HL-60 (cell line): ENCODE data around the gene CST8.

Source experiments
- DNase-seq, 2 experiments: peaks; one replicate each; pipeline ENCODE4 v3.0.0-alpha.2; 2010 to 2020; ENCODE audit warnings: low read depth in 1 of 2, low spot score in 1 of 2
- H3K27ac ChIP-seq: fragments of 250-450 bp; sonication (Bioruptor Pico); replicated peaks from 2 replicates; pipeline ENCODE4 v1.5.1; 2020; ENCODE audit warnings: mild to moderate bottlenecking, moderate library complexity
- H3K27me3 ChIP-seq: fragments of 250-450 bp; sonication (Bioruptor Pico); 2 replicates; pipeline ENCODE4 v1.5.1; 2021; ENCODE audit warnings: mild to moderate bottlenecking, moderate library complexity; ENCODE audit not compliant: insufficient read depth, poor library complexity, severe bottlenecking
- H3K4me3 ChIP-seq: replicated peaks from 2 replicates; pipeline ENCODE4 v1.5.1; 2011; ENCODE audit warnings: mild to moderate bottlenecking, control low read depth, low read length; ENCODE audit not compliant: insufficient read depth
- CTCF ChIP-seq: IDR thresholded peaks from one replicate; pipeline ENCODE4 v1.5.1; 2011; ENCODE audit warnings: low read length, control low read depth, inconsistent platforms; ENCODE audit not compliant: insufficient read depth
- GABPA ChIP-seq: IDR thresholded peaks from 2 replicates; pipeline ENCODE4 v1.6.1; 2012; ENCODE audit warnings: low read depth
- POLR2AphosphoS5 ChIP-seq: IDR thresholded peaks from 2 replicates; pipeline ENCODE4 v1.6.1; 2012; ENCODE audit warnings: low read depth
- REST ChIP-seq: IDR thresholded peaks from 2 replicates; pipeline ENCODE4 v1.6.1; 2012; ENCODE audit warnings: low read depth; ENCODE audit not compliant: insufficient replicate concordance
- SPI1 ChIP-seq: IDR thresholded peaks from 2 replicates; pipeline ENCODE4 v1.6.1; 2012; ENCODE audit warnings: low read depth, mild to moderate bottlenecking, borderline replicate concordance

The CST8 gene

GRCh38 chr20:23526850-23527249 is 35.9 kb downstream of the CST8 start:
- TF ChIP-seq SPI1, result no peak
- TF ChIP-seq REST, result no peak
- TF ChIP-seq CTCF, result no peak
- TF ChIP-seq GABPA, result no peak
- TF ChIP-seq POLR2AphosphoS5, result no peak
- H3K27ac ChIP-seq, result no peak overlapping the region
- H3K4me3 ChIP-seq, result no peak overlapping the region
- H3K27me3 ChIP-seq, result peaks cover 2% of the 10 kb centered on the region
- no peak for DNase-seq

- DNase-seq, result no peak
- Histone ChIP-seq H3K27ac (no peak overlapping the region), H3K4me3 (no peak overlapping the region), H3K27me3 (no peaks in the 10 kb centered on the region)
- TF ChIP-seq REST (no peak), SPI1 (no peak), GABPA (no peak), POLR2AphosphoS5 (no peak), CTCF (no peak)
Measured at GRCh38 chr20:23528867-23529431, 38.0 kb downstream of the CST8 start.

- Histone ChIP-seq H3K27ac (no peak overlapping the region), H3K4me3 (no peak overlapping the region), H3K27me3 (no peaks in the 10 kb centered on the region)
- DNase-seq, result no peak
- TF ChIP-seq SPI1 (no peak), CTCF (no peak), REST (no peak)
Measured at GRCh38 chr20:23530937-23531567, 40.1 kb downstream of the CST8 start.
